ENCODE measurements around the gene DAG1.
"Not testable (repeated sequence)": the region's sequence is repeated elsewhere in the genome, so short reads cannot be mapped to it uniquely, and the experiment has no call there.

The DAG1 gene

GRCh38 chr3:49495023-49495422 lies 25.0 kb downstream of the DAG1 start:
- no peak for TF ChIP-seq TSHZ2 (CRISPR knock-in tag; IDR thresholded peaks at IDR 0.05)
- no peak for TF ChIP-seq PPARA (CRISPR knock-in tag; IDR thresholded peaks at IDR 0.05; ENCODE audit: borderline replicate concordance)
- no peak for TF ChIP-seq ESRRG (CRISPR knock-in tag; IDR thresholded peaks at IDR 0.05)
- TF ChIP-seq ZNF70 (CRISPR knock-in tag; IDR thresholded peaks at IDR 0.05): no peak
- no peak for TF ChIP-seq ZC3H10 (CRISPR knock-in tag; IDR thresholded peaks at IDR 0.05)
- TF ChIP-seq TCF4 (CRISPR knock-in tag; IDR thresholded peaks at IDR 0.05; ENCODE audit: borderline replicate concordance): no peak
- no peak for TF ChIP-seq ZNF8 (CRISPR knock-in tag; IDR thresholded peaks at IDR 0.05)
- TF ChIP-seq CSRNP3 (CRISPR knock-in tag; IDR thresholded peaks at IDR 0.05): no peak
- no peak for TF ChIP-seq ZFP30 (CRISPR knock-in tag; IDR thresholded peaks at IDR 0.05)
- no peak for TF ChIP-seq CSDC2 (CRISPR knock-in tag; IDR thresholded peaks at IDR 0.05)
- no peak for TF ChIP-seq BACH2 (CRISPR knock-in tag; IDR thresholded peaks at IDR 0.05; ENCODE audit: borderline replicate concordance)
- no peak for TF ChIP-seq TOX (CRISPR knock-in tag; IDR thresholded peaks at IDR 0.05; ENCODE audit: borderline replicate concordance)
- no peak for TF ChIP-seq ARNTL (CRISPR knock-in tag; IDR thresholded peaks at IDR 0.05; ENCODE audit: borderline replicate concordance, low read depth)
- no peak for TF ChIP-seq ZNF565 (CRISPR knock-in tag; conservative IDR thresholded peaks at IDR 0.05; ENCODE audit: low read depth)
- no peak for TF ChIP-seq ZFP3 (CRISPR knock-in tag; IDR thresholded peaks at IDR 0.05)
- no peak for TF ChIP-seq RARB (CRISPR knock-in tag; IDR thresholded peaks at IDR 0.05)
- no peak for TF ChIP-seq POU6F1 (CRISPR knock-in tag; IDR thresholded peaks at IDR 0.05; ENCODE audit: borderline replicate concordance, low read depth)
- TF ChIP-seq GLIS3 (CRISPR knock-in tag; IDR thresholded peaks at IDR 0.05): no peak
- TF ChIP-seq SNAI2 (CRISPR knock-in tag; IDR thresholded peaks at IDR 0.05): no peak
- no peak for ATAC-seq

- not testable (repeated sequence) for ATAC-seq
These were observed 26.8 kb downstream of the DAG1 start for GRCh38 chr3:49496845-49497244.

DNA sequence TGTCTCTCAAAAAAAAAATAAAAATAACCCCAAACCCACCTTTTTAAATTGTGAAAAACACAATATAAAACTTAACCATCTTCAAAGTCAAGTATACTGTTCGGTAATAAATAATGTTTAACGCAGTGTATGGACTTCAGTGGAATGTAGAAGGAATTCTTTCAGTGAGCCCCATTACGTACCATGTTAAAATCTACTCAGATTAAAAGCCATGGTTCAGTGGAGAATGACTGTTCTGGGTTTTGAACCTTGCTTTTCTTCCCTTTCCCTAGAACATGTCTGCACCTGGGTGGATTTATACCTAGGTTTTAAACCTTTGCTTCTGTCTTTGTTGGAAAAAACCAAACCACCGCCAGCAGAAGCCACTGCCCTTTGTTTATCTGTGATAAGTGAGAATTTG lies 27.5 kb downstream of the DAG1 start:
- no peak for ATAC-seq
- TF ChIP-seq ZC3H10 (CRISPR knock-in tag; IDR thresholded peaks at IDR 0.05) (no peak), ZNF565 (CRISPR knock-in tag; conservative IDR thresholded peaks at IDR 0.05; ENCODE audit: low read depth) (no peak), ZFP30 (CRISPR knock-in tag; IDR thresholded peaks at IDR 0.05) (no peak), ESRRG (CRISPR knock-in tag; IDR thresholded peaks at IDR 0.05) (no peak), ZFP3 (CRISPR knock-in tag; IDR thresholded peaks at IDR 0.05) (no peak), PATZ1 (CRISPR knock-in tag; IDR thresholded peaks at IDR 0.05; ENCODE audit: borderline replicate concordance) (no peak), ZNF70 (CRISPR knock-in tag; IDR thresholded peaks at IDR 0.05) (no peak), CSRNP3 (CRISPR knock-in tag; IDR thresholded peaks at IDR 0.05) (no peak), TSHZ2 (CRISPR knock-in tag; IDR thresholded peaks at IDR 0.05) (no peak), RARB (CRISPR knock-in tag; IDR thresholded peaks at IDR 0.05) (no peak), TCF4 (CRISPR knock-in tag; IDR thresholded peaks at IDR 0.05; ENCODE audit: borderline replicate concordance) (no peak)
- TF ChIP-seq, protein P1, sequence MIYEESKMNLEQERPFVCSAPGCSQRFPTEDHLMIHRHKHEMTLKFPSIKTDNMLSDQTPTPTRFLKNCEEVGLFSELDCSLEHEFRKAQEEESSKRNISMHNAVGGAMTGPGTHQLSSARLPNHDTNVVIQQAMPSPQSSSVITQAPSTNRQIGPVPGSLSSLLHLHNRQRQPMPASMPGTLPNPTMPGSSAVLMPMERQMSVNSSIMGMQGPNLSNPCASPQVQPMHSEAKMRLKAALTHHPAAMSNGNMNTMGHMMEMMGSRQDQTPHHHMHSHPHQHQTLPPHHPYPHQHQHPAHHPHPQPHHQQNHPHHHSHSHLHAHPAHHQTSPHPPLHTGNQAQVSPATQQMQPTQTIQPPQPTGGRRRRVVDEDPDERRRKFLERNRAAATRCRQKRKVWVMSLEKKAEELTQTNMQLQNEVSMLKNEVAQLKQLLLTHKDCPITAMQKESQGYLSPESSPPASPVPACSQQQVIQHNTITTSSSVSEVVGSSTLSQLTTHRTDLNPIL (CRISPR knock-in tag; IDR thresholded peaks at IDR 0.05; ENCODE audit: low read depth): no peak
